Fibroblast of lung (primary cell): ENCODE data around the gene DGKG.

Experiments used
- CTCF ChIP-seq, 2 donors: IDR thresholded peaks in 1 of 2; conservative IDR thresholded peaks in 1 of 2; 1 replicate in 1 of 2; 2 replicates in 1 of 2; pipeline ENCODE4 v1.5.1; 2011 to 2012; ENCODE audit warnings: low read length in 2 of 2, control low read depth in 1 of 2, inconsistent platforms in 1 of 2, low read depth in 1 of 2, mild to moderate bottlenecking in 1 of 2
- EZH2 ChIP-seq: IDR thresholded peaks from 2 replicates; pipeline ENCODE4 v1.5.1; 2012; ENCODE audit warnings: low read length, control low read depth, mild to moderate bottlenecking; ENCODE audit errors: missing control alignments

- TF ChIP-seq CTCF (conservative IDR thresholded peaks at IDR 0.05 in 1 of 2, IDR thresholded peaks at IDR 0.05 in 1 of 2; ENCODE audit: low read depth in 1 of 2, low read length in 2 of 2) (no peak), EZH2 (no peak)
These were observed 47.1 kb downstream of the DGKG start for GRCh38 chr3:186314896-186315295.
